ENCODE data around the gene ESRRB.

DNA sequence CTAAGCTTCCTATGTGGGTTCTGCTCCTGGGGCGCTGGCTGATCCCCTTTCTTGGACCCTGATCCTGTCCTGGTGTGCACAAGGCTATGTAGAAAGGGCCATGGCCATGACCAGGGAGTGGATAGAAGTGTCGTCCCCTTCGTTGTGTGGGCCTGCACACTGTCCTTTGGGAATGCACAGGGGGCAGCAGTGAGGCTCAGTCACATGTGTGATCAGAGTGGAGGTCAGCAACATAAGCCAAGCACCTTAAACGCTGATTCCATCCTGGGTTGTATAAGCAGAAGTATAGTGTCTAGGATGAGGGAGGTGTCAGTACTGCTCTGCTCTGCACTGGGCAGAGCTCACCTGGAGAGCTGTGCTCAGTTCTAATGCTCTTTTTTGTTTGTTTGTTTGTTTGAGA lies 48.4 kb downstream of the ESRRB start:
- no peak for TF ChIP-seq POLR2A (IDR thresholded peaks at IDR 0.05)
- TF ChIP-seq, protein P1, sequence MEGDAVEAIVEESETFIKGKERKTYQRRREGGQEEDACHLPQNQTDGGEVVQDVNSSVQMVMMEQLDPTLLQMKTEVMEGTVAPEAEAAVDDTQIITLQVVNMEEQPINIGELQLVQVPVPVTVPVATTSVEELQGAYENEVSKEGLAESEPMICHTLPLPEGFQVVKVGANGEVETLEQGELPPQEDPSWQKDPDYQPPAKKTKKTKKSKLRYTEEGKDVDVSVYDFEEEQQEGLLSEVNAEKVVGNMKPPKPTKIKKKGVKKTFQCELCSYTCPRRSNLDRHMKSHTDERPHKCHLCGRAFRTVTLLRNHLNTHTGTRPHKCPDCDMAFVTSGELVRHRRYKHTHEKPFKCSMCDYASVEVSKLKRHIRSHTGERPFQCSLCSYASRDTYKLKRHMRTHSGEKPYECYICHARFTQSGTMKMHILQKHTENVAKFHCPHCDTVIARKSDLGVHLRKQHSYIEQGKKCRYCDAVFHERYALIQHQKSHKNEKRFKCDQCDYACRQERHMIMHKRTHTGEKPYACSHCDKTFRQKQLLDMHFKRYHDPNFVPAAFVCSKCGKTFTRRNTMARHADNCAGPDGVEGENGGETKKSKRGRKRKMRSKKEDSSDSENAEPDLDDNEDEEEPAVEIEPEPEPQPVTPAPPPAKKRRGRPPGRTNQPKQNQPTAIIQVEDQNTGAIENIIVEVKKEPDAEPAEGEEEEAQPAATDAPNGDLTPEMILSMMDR (IDR thresholded peaks at IDR 0.05): no peak

Measured in ovary (tissue), 3 donors.